A549 treated with CpdA at 1 μM for 4 hours (cell line): Measurements from ENCODE around the gene HBE1. TPM values are rescaled to one million over a fixed set of nuclear protein-coding genes. Genes with fewer than 3 reads are reported as not detected.

Experiments used
- total RNA-seq: library from RNA; stranded (reverse); fragments of 200-300 nt; extraction: Qiagen RNA extraction; gene quantifications from 5 replicates; pipeline ENCODE4 v1.2.3, GENCODE V29; 2022; ENCODE audit warnings: low read depth

The HBE1 gene
- total RNA-seq: 0.09 to 0.78 TPM (median 0.23 TPM) in 4 of 5 replicates, not detected in the other

GRCh38 chr11:5269715-5270147, at the start of gene HBE1:
HBE1 (minus strand) TSS chr11:5269945; CDS start chr11:5269890, 55 bp downstream.

GRCh38 chr11:5301846-5302245, 32.1 kb upstream of the HBE1 start, which contains the start of gene OR51B4:
OR51B4 (minus strand) TSS chr11:5301946; CDS start chr11:5301946, 0 bp downstream.

DNA sequence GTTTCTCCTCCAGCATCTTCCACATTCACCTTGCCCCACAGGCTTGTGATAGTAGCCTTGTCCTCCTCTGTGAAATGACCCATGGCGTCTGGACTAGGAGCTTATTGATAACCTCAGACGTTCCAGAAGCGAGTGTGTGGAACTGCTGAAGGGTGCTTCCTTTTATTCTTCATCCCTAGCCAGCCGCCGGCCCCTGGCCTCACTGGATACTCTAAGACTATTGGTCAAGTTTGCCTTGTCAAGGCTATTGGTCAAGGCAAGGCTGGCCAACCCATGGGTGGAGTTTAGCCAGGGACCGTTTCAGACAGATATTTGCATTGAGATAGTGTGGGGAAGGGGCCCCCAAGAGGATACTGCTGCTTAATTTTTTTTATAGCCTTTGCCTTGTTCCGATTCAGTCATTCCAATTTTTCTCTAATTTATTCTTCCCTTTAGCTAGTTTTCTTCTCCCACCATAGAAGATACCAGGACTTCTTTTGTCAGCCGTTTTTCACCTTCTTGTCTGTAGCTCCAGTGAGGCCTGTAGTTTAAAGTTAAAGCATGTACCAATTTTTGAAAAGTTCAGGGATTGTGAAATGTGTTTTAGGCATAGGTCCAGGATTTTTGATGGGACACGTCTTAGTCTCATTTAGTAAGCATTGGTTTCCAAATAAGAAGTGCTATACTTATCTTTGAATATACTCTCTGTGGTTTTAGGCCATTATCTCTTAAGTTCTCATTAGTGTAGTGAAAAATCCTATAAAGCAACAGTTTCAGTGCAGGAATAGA, 14.9 kb downstream of the HBE1 start, which contains the start of gene HBG2:
TSS of gene HBG2 (minus strand) at position 136 of the 768 bp plus-strand sequence. CDS start at position 83, 53 bp downstream.

DNA sequence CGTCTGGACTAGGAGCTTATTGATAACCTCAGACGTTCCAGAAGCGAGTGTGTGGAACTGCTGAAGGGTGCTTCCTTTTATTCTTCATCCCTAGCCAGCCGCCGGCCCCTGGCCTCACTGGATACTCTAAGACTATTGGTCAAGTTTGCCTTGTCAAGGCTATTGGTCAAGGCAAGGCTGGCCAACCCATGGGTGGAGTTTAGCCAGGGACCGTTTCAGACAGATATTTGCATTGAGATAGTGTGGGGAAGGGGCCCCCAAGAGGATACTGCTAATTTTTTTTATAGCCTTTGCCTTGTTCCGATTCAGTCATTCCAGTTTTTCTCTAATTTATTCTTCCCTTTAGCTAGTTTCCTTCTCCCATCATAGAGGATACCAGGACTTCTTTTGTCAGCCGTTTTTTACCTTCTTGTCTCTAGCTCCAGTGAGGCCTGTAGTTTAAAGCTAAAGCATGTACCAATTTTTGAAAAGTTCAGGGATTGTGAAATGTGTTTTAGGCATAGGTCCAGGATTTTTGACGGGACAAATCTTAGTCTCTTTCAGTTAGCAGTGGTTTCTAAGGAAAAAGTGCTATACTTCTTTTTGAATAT, 19.8 kb downstream of the HBE1 start, which contains the start of gene HBG1:
TSS of gene HBG1 (minus strand) at position 51 of the 590 bp plus-strand sequence. CDS start 53 bp downstream, outside the sequence.

GRCh38 chr11:5234381-5234834, 35.3 kb downstream of the HBE1 start, which contains the start of gene HBD:
HBD (minus strand) TSS chr11:5234483; CDS start chr11:5234433, 50 bp downstream.

GRCh38 chr11:5226732-5227310, 42.9 kb downstream of the HBE1 start, which contains the start of gene HBB:
HBB (minus strand) TSS chr11:5227071; CDS start chr11:5227021, 50 bp downstream.

Other genes with a start within 250 kb of the HBE1 start
- not detected in 5 replicates for gene OR52J3, start 223.4 kb downstream of the HBE1 start, total RNA-seq
- gene OR52E2, start 210.3 kb downstream of the HBE1 start, total RNA-seq: not detected in 5 replicates
- not detected in 5 replicates for gene OR52E1, start 200.4 kb downstream of the HBE1 start, total RNA-seq
- gene OR52A5, start 131.6 kb downstream of the HBE1 start, total RNA-seq: not detected in 5 replicates
- gene OR52A1, start 115.2 kb downstream of the HBE1 start, total RNA-seq: not detected in 5 replicates
- gene OR51V1, start 69.3 kb downstream of the HBE1 start, total RNA-seq: not detected in 5 replicates
- gene HBB, start 42.9 kb downstream of the HBE1 start, total RNA-seq: not detected in 5 replicates
- gene HBD, start 35.5 kb downstream of the HBE1 start, total RNA-seq: not detected in 5 replicates
- gene HBG1, start 20.1 kb downstream of the HBE1 start, total RNA-seq: not detected in 5 replicates
- not detected in 5 replicates for gene HBG2, start 15.2 kb downstream of the HBE1 start, total RNA-seq
- gene OR51B4, start 32.0 kb upstream of the HBE1 start, total RNA-seq: not detected in 5 replicates
- gene OR51B2, start 54.4 kb upstream of the HBE1 start, total RNA-seq: not detected in 5 replicates
- 0.03 TPM in 1 of 5 replicates, not detected in the others for gene OR51B5, start 73.6 kb upstream of the HBE1 start, total RNA-seq
- gene OR51B6, start 81.6 kb upstream of the HBE1 start, total RNA-seq: not detected in 5 replicates
- gene OR51M1, start 113.9 kb upstream of the HBE1 start, total RNA-seq: not detected in 5 replicates
- gene OR51Q1, start 152.2 kb upstream of the HBE1 start, total RNA-seq: not detected in 5 replicates
- not detected in 5 replicates for gene OR51I1, start 171.6 kb upstream of the HBE1 start, total RNA-seq
- not detected in 5 replicates for gene OR51I2, start 179.4 kb upstream of the HBE1 start, total RNA-seq
- gene OR52D1, start 218.7 kb upstream of the HBE1 start, total RNA-seq: not detected in 5 replicates
- not detected in 5 replicates for gene UBQLN3, start 240.0 kb upstream of the HBE1 start, total RNA-seq
- 0.08 to 0.20 TPM in 2 of 5 replicates, not detected in the others for gene UBQLNL, start 246.8 kb upstream of the HBE1 start, total RNA-seq